HEK293 (cell line): Measurements from ENCODE around the gene ANGEL2.
A peak's percentile ranks its signal among the peaks of the same experiment; 100 is the strongest.
"Not testable (repeated sequence)": the region's sequence is repeated elsewhere in the genome, so short reads cannot be mapped to it uniquely, and the experiment has no call there.

Experiments
- CTCF ChIA-PET: fragments of 350-600 bp; formaldehyde crosslinking; extraction: SDS; loops from one replicate; lab custom pipeline; 2021; ENCODE audit warnings: antibody characterized with exemption; lab: Yijun Ruan, JAX
- POLR2A ChIA-PET: fragments of 300-600 bp; formaldehyde crosslinking; extraction: SDS; loops from one replicate; lab custom pipeline; 2020; ENCODE audit warnings: antibody characterized with exemption, inconsistent platforms; lab: Yijun Ruan, JAX
- H3K27ac ChIP-seq: fragments of 200-500 bp; sonication (Bioruptor generic); 2 replicates; pipeline ENCODE4 v1.5.1; 2014; ENCODE audit warnings: low read depth, low read length, control low read depth, inconsistent platforms; ENCODE audit errors: extremely low read depth
- H3K36me3 ChIP-seq, 2 experiments: fragments of 200-500 bp in 1 of 2; sonication (Bioruptor generic) in 1 of 2; 1 replicate in 1 of 2; 2 replicates in 1 of 2; pipeline ENCODE4 v1.5.1; 2014 to 2017; ENCODE audit warnings: inconsistent platforms in 2 of 2, low read length in 2 of 2; ENCODE audit not compliant: control insufficient read depth in 2 of 2, insufficient read depth in 1 of 2
- H3K4me1 ChIP-seq: fragments of 200-500 bp; sonication (Bioruptor generic); 2 replicates; pipeline ENCODE4 v1.5.1; 2014; ENCODE audit warnings: mild to moderate bottlenecking, low read length, inconsistent platforms; ENCODE audit not compliant: control insufficient read depth, insufficient read depth
- H3K4me3 ChIP-seq: 2 replicates; pipeline ENCODE4 v1.5.1; 2011; ENCODE audit warnings: low read depth, mild to moderate bottlenecking, control low read depth, low read length, moderate library complexity
- H3K9me3 ChIP-seq: fragments of 200-500 bp; sonication (Bioruptor generic); 2 replicates; pipeline ENCODE4 v1.5.1; 2014; ENCODE audit warnings: low read depth, low read length, inconsistent platforms; ENCODE audit not compliant: control insufficient read depth, insufficient read depth
- BCL11A ChIP-seq: fragments of 450-650 bp; formaldehyde crosslinking; IDR thresholded peaks from 2 replicates; pipeline ENCODE4 v1.5.1; 2016; ENCODE audit warnings: low read depth, missing biosample characterization, missing genetic modification characterization
- HOXD13 ChIP-seq: sonication (generic); formaldehyde crosslinking; IDR thresholded peaks from 2 replicates; pipeline ENCODE4 v1.8.0; 2022; ENCODE audit warnings: missing genetic modification reagents, borderline replicate concordance
- MYNN ChIP-seq: fragments of 450-650 bp; formaldehyde crosslinking; IDR thresholded peaks from 2 replicates; pipeline ENCODE4 v1.5.1; 2016; ENCODE audit warnings: missing biosample characterization, missing genetic modification characterization, borderline replicate concordance
- OSR2 ChIP-seq: fragments of 450-650 bp; formaldehyde crosslinking; IDR thresholded peaks from 2 replicates; pipeline ENCODE4 v1.5.1; 2016; ENCODE audit warnings: missing biosample characterization, missing genetic modification characterization
- TCF7L2 ChIP-seq: IDR thresholded peaks from 2 replicates; pipeline ENCODE4 v1.6.1; 2011; ENCODE audit warnings: low read depth, mild to moderate bottlenecking, inconsistent platforms, low read length, moderate library complexity, borderline replicate concordance
- ZNF211 ChIP-seq: fragments of 450-650 bp; formaldehyde crosslinking; IDR thresholded peaks from 2 replicates; pipeline ENCODE4 v1.5.1; 2016; ENCODE audit warnings: low read depth, missing biosample characterization, missing genetic modification characterization
- ZNF311 ChIP-seq: fragments of 450-650 bp; formaldehyde crosslinking; IDR thresholded peaks from 2 replicates; pipeline ENCODE4 v1.5.1; 2017; ENCODE audit warnings: missing biosample characterization, missing genetic modification characterization, borderline replicate concordance
- ZNF350 ChIP-seq: fragments of 450-650 bp; formaldehyde crosslinking; IDR thresholded peaks from 2 replicates; pipeline ENCODE4 v1.5.0; 2017; ENCODE audit warnings: missing biosample characterization, mild to moderate bottlenecking, missing genetic modification characterization
- ZNF501 ChIP-seq: fragments of 450-650 bp; formaldehyde crosslinking; IDR thresholded peaks from 2 replicates; pipeline ENCODE4 v1.5.1; 2016; ENCODE audit warnings: missing biosample characterization, missing genetic modification characterization
- ZNF558 ChIP-seq: fragments of 450-650 bp; formaldehyde crosslinking; IDR thresholded peaks from 2 replicates; pipeline ENCODE4 v1.5.1; 2016; ENCODE audit warnings: missing biosample characterization, missing genetic modification characterization
- ZNF768 ChIP-seq: fragments of 450-650 bp; formaldehyde crosslinking; IDR thresholded peaks from 2 replicates; pipeline ENCODE4 v1.5.1; 2018; ENCODE audit warnings: missing biosample characterization, mild to moderate bottlenecking, missing genetic modification characterization
- ZXDB ChIP-seq: fragments of 450-650 bp; formaldehyde crosslinking; IDR thresholded peaks from 2 replicates; pipeline ENCODE4 v1.5.1; 2016; ENCODE audit warnings: missing biosample characterization, missing genetic modification characterization
- TF ChIP-seq, protein P1 (sequence below): fragments of 450-650 bp; formaldehyde crosslinking; IDR thresholded peaks from 2 replicates; pipeline ENCODE4 v1.5.1; 2016; ENCODE audit warnings: missing biosample characterization, missing genetic modification characterization
- TF ChIP-seq, protein P2 (sequence below): IDR thresholded peaks from 2 replicates; pipeline ENCODE4 v1.6.1; 2011; ENCODE audit warnings: mild to moderate bottlenecking, low read depth, low read length, borderline replicate concordance
- TF ChIP-seq, protein P3 (sequence below): fragments of 450-650 bp; formaldehyde crosslinking; IDR thresholded peaks from 2 replicates; pipeline ENCODE4 v1.5.1; 2016; ENCODE audit warnings: missing biosample characterization, missing genetic modification characterization
- TF ChIP-seq, protein P4 (sequence below): fragments of 450-650 bp; formaldehyde crosslinking; IDR thresholded peaks from 2 replicates; pipeline ENCODE4 v1.5.1; 2017; ENCODE audit warnings: missing biosample characterization, missing genetic modification characterization
- TF ChIP-seq, protein P5 (sequence below): fragments of 450-650 bp; formaldehyde crosslinking; conservative IDR thresholded peaks from 2 replicates; pipeline ENCODE4 v1.5.1; 2016; ENCODE audit warnings: low read depth, missing biosample characterization, missing genetic modification characterization

Gene ANGEL2

DNA sequence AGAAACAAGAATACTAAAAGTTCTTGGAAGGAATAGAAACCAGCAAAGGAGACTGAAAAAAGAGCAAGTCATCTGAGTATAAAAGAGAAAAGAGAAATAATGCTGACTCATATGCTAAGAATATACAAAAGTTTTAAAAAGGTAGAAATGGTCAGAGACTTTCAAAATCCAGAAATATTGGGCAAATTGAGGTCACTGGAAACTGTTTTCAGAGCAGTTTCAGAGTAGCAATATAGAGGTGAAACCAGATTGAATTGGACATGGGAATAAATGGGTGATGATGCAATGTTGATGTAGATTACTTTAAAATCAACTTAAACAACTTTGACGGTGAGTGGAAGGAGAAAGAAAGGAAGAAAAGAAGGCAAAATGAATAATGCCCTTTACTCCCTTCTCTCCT lies 33.6 kb upstream of the ANGEL2 start:
- H3K4me3 ChIP-seq = no peak overlapping the region
- no peak for TF ChIP-seq ZNF501 (tag by site-specific recombination)
- TF ChIP-seq, protein P1, sequence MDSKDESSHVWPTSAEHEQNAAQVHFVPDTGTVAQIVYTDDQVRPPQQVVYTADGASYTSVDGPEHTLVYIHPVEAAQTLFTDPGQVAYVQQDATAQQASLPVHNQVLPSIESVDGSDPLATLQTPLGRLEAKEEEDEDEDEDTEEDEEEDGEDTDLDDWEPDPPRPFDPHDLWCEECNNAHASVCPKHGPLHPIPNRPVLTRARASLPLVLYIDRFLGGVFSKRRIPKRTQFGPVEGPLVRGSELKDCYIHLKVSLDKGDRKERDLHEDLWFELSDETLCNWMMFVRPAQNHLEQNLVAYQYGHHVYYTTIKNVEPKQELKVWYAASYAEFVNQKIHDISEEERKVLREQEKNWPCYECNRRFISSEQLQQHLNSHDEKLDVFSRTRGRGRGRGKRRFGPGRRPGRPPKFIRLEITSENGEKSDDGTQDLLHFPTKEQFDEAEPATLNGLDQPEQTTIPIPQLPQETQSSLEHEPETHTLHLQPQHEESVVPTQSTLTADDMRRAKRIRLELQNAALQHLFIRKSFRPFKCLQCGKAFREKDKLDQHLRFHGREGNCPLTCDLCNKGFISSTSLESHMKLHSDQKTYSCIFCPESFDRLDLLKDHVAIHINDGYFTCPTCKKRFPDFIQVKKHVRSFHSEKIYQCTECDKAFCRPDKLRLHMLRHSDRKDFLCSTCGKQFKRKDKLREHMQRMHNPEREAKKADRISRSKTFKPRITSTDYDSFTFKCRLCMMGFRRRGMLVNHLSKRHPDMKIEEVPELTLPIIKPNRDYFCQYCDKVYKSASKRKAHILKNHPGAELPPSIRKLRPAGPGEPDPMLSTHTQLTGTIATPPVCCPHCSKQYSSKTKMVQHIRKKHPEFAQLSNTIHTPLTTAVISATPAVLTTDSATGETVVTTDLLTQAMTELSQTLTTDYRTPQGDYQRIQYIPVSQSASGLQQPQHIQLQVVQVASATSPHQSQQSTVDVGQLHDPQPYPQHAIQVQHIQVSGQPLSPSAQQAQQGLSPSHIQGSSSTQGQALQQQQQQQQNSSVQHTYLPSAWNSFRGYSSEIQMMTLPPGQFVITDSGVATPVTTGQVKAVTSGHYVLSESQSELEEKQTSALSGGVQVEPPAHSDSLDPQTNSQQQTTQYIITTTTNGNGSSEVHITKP (tag by site-specific recombination) = no peak
- TF ChIP-seq, protein P2, sequence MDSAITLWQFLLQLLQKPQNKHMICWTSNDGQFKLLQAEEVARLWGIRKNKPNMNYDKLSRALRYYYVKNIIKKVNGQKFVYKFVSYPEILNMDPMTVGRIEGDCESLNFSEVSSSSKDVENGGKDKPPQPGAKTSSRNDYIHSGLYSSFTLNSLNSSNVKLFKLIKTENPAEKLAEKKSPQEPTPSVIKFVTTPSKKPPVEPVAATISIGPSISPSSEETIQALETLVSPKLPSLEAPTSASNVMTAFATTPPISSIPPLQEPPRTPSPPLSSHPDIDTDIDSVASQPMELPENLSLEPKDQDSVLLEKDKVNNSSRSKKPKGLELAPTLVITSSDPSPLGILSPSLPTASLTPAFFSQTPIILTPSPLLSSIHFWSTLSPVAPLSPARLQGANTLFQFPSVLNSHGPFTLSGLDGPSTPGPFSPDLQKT = no peak
- no peak for TF ChIP-seq ZXDB (tag by site-specific recombination)
- POLR2A ChIA-PET = no interaction called here
- CTCF ChIA-PET = no interaction called here
- H3K36me3 ChIP-seq = no peaks in the 10 kb centered on the region
- H3K4me1 ChIP-seq = no peaks in the 10 kb centered on the region
- no peaks in the 10 kb centered on the region for H3K9me3 ChIP-seq
- no peak overlapping the region for H3K27ac ChIP-seq

DNA sequence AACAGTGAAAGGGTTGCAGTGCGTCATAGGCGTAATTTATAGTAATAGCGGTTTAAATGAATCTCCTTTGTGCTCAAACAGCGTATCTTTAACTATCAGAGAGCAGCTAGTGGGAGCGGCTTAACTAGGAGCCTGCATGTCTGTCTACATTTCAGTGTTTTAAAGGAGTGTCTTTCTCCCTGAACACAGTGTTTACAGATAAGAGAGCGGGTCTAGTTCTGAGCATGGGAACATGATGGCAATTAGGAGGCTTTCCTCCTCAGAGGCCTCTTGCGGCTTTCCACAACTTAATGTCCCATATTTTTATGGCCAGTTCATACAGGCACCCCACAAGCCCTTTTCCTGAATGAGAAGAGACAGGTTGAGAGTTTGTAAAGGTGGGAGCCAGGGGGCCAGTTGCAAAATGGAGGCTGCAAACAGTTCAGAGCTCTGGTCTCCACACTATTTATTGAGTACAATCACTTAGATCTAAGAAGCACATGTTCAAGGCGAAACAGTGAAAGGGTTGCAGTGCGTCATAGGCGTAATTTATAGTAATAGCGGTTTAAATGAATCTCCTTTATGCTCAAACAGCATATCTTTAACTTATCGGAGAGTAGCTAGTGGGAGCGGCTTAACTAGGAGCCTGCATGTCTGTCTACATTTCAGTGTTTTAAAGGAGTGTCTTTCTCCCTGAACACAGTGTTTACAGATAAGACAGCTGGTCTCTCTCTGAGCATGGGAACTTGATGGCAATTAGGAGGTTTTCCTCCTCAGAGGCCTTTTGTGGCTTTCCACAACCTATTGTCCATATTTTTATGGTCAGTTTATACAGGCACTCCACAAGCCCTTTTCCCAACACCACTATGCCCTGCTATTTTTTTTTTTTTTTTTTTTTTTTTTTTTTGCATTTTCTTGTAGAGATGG lies 29.9 kb upstream of the ANGEL2 start:
- H3K4me1 ChIP-seq, H3K4me3 ChIP-seq, H3K27ac ChIP-seq, CTCF ChIA-PET, H3K36me3 ChIP-seq, H3K9me3 ChIP-seq: not testable (repeated sequence)
- POLR2A ChIA-PET = interaction anchor here (0.6 kb wide), 1 partner anchor 228 kb away, joined by 3 read pairs; no protein-coding TSS in a partner anchor
- 0 out of 2 replicates have a peak, but pooled peaks have one; percentile 31 for TF ChIP-seq TCF7L2

DNA sequence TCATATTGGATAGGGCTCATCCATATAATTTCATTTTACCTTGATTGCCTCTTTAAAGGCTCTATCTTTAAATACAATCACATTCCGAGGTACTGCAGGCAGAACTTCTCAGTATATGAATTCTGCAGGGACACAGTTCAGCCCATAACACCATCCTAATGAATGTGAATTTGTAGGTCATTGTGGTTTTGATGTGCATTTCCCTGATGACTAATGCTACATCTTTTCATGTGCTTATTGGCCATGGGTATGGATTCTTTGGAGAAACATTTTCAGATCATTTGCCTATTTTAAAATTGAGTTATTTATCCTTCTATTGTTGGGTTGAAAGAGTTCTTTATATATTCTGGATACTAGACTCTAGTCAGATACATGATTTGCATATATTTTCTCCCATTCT lies 25.8 kb upstream of the ANGEL2 start:
- POLR2A ChIA-PET = no interaction called here
- no peak overlapping the region for H3K27ac ChIP-seq
- H3K4me3 ChIP-seq = no peak overlapping the region
- no peaks in the 10 kb centered on the region for H3K36me3 ChIP-seq
- H3K4me1 ChIP-seq = no peaks in the 10 kb centered on the region
- H3K9me3 ChIP-seq = no peaks in the 10 kb centered on the region
- CTCF ChIA-PET = no interaction called here
- TF ChIP-seq ZNF558 (tag by site-specific recombination) (no peak), ZNF311 (tag by site-specific recombination) (no peak), MYNN (tag by site-specific recombination) (no peak), ZNF211 (tag by site-specific recombination) (no peak), OSR2 (no peak), ZNF768 (tag by site-specific recombination) (no peak), ZNF350 (tag by site-specific recombination) (no peak), HOXD13 (CRISPR knock-in tag) (no peak), BCL11A (no peak)
- TF ChIP-seq, protein P3, sequence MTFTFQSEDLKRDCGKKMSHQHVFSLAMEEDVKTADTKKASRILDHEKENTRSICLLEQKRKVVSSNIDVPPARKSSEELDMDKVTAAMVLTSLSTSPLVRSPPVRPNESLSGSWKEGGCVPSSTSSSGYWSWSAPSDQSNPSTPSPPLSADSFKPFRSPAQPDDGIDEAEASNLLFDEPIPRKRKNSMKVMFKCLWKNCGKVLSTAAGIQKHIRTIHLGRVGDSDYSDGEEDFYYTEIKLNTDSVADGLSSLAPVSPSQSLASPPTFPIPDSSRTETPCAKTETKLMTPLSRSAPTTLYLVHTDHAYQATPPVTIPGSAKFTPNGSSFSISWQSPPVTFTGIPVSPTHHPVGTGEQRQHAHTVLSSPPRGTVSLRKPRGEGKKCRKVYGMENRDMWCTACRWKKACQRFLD (tag by site-specific recombination) = no peak
- TF ChIP-seq, protein P4, sequence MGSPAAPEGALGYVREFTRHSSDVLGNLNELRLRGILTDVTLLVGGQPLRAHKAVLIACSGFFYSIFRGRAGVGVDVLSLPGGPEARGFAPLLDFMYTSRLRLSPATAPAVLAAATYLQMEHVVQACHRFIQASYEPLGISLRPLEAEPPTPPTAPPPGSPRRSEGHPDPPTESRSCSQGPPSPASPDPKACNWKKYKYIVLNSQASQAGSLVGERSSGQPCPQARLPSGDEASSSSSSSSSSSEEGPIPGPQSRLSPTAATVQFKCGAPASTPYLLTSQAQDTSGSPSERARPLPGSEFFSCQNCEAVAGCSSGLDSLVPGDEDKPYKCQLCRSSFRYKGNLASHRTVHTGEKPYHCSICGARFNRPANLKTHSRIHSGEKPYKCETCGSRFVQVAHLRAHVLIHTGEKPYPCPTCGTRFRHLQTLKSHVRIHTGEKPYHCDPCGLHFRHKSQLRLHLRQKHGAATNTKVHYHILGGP (tag by site-specific recombination) = no peak
- TF ChIP-seq, protein P5, sequence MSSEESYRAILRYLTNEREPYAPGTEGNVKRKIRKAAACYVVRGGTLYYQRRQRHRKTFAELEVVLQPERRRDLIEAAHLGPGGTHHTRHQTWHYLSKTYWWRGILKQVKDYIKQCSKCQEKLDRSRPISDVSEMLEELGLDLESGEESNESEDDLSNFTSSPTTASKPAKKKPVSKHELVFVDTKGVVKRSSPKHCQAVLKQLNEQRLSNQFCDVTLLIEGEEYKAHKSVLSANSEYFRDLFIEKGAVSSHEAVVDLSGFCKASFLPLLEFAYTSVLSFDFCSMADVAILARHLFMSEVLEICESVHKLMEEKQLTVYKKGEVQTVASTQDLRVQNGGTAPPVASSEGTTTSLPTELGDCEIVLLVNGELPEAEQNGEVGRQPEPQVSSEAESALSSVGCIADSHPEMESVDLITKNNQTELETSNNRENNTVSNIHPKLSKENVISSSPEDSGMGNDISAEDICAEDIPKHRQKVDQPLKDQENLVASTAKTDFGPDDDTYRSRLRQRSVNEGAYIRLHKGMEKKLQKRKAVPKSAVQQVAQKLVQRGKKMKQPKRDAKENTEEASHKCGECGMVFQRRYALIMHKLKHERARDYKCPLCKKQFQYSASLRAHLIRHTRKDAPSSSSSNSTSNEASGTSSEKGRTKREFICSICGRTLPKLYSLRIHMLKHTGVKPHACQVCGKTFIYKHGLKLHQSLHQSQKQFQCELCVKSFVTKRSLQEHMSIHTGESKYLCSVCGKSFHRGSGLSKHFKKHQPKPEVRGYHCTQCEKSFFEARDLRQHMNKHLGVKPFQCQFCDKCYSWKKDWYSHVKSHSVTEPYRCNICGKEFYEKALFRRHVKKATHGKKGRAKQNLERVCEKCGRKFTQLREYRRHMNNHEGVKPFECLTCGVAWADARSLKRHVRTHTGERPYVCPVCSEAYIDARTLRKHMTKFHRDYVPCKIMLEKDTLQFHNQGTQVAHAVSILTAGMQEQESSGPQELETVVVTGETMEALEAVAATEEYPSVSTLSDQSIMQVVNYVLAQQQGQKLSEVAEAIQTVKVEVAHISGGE (tag by site-specific recombination) = no peak
